Measurements from ENCODE around the gene EFNA5. TPM values are rescaled to one million over a fixed set of nuclear protein-coding genes. Genes with fewer than 3 reads are reported as not detected.

EFNA5 gene
- polyA plus RNA-seq, 1 donor from 2014 or later, result 4.2 TPM

GRCh38 chr5:107464416-107464815 is 206.3 kb downstream of the EFNA5 start:
- Histone ChIP-seq H3K27ac (ENCODE audit: low read length) (no peak overlapping the region), H3F3A (ENCODE audit: insufficient read depth, low read length, poor library complexity, severe bottlenecking) (no peaks in the 10 kb centered on the region), H3K4me3 (ENCODE audit: low read length) (no peak overlapping the region), H3K79me2 (replicated peaks; ENCODE audit: insufficient read depth, low read length) (peaks cover 32% of the 10 kb centered on the region), H3K4me2 (ENCODE audit: low read length) (no peak overlapping the region), H3K27me3 (ENCODE audit: insufficient read depth, low read depth, low read length) (no peaks in the 10 kb centered on the region), H3K9ac (ENCODE audit: low read length) (no peak overlapping the region), H2AFZ (ENCODE audit: low read depth, low read length) (no peak overlapping the region), H3K36me3 (ENCODE audit: insufficient read depth, low read length) (no peaks in the 10 kb centered on the region), H4K20me1 (ENCODE audit: insufficient read depth) (no peaks in the 10 kb centered on the region), H3K9me2 (ENCODE audit: insufficient read depth, low read length) (no peaks in the 10 kb centered on the region), H3K9me3 (ENCODE audit: low read length) (no peaks in the 10 kb centered on the region)
- no peak for TF ChIP-seq REST (IDR thresholded peaks at IDR 0.05; ENCODE audit: borderline replicate concordance)
- no peak for TF ChIP-seq POLR2AphosphoS5 (IDR thresholded peaks at IDR 0.05)
- no peak for TF ChIP-seq EP300 (conservative IDR thresholded peaks at IDR 0.05; ENCODE audit: poor library complexity, severe bottlenecking)
- no peak for TF ChIP-seq SMC3 (conservative IDR thresholded peaks at IDR 0.05; ENCODE audit: poor library complexity)
- no peak for TF ChIP-seq MXI1 (conservative IDR thresholded peaks at IDR 0.05; ENCODE audit: poor library complexity, severe bottlenecking)
- TF ChIP-seq RAD21 (conservative IDR thresholded peaks at IDR 0.05), result no peak
- TF ChIP-seq EZH2 (IDR thresholded peaks at IDR 0.05; ENCODE audit: borderline replicate concordance, insufficient read depth, low read length, poor library complexity, severe bottlenecking), result no peak

GRCh38 chr5:107463731-107464130 is 207.0 kb downstream of the EFNA5 start:
- Histone ChIP-seq H3K4me2 (ENCODE audit: low read length) (no peak overlapping the region), H2AFZ (ENCODE audit: low read depth, low read length) (no peak overlapping the region), H3K4me3 (ENCODE audit: low read length) (no peak overlapping the region), H4K20me1 (ENCODE audit: insufficient read depth) (no peaks in the 10 kb centered on the region), H3K9me2 (ENCODE audit: insufficient read depth, low read length) (no peaks in the 10 kb centered on the region), H3K9me3 (ENCODE audit: low read length) (no peaks in the 10 kb centered on the region), H3K36me3 (ENCODE audit: insufficient read depth, low read length) (no peaks in the 10 kb centered on the region), H3K27ac (ENCODE audit: low read length) (no peak overlapping the region), H3K27me3 (ENCODE audit: insufficient read depth, low read depth, low read length) (no peaks in the 10 kb centered on the region), H3F3A (ENCODE audit: insufficient read depth, low read length, poor library complexity, severe bottlenecking) (no peaks in the 10 kb centered on the region), H3K9ac (ENCODE audit: low read length) (no peak overlapping the region), H3K79me2 (replicated peaks; ENCODE audit: insufficient read depth, low read length) (peaks cover 29% of the 10 kb centered on the region)
- no peak for TF ChIP-seq EP300 (conservative IDR thresholded peaks at IDR 0.05; ENCODE audit: poor library complexity, severe bottlenecking)
- no peak for TF ChIP-seq MXI1 (conservative IDR thresholded peaks at IDR 0.05; ENCODE audit: poor library complexity, severe bottlenecking)
- TF ChIP-seq RAD21 (conservative IDR thresholded peaks at IDR 0.05), result no peak
- TF ChIP-seq CTCF (IDR thresholded peaks at IDR 0.05; ENCODE audit: poor library complexity, severe bottlenecking), result no peak
- no peak for TF ChIP-seq EZH2 (IDR thresholded peaks at IDR 0.05; ENCODE audit: borderline replicate concordance, insufficient read depth, low read length, poor library complexity, severe bottlenecking)
- TF ChIP-seq SMC3 (conservative IDR thresholded peaks at IDR 0.05; ENCODE audit: poor library complexity), result no peak
- no peak for TF ChIP-seq POLR2AphosphoS5 (IDR thresholded peaks at IDR 0.05)
- TF ChIP-seq REST (IDR thresholded peaks at IDR 0.05; ENCODE audit: borderline replicate concordance), result no peak
- no peak for TF ChIP-seq TAF1 (IDR thresholded peaks at IDR 0.05; ENCODE audit: low read depth)

All from neural cell (in vitro differentiated cells).